Measurements from ENCODE around the gene INSM1. TPM values are rescaled to one million over a fixed set of nuclear protein-coding genes. Genes with fewer than 3 reads are reported as not detected.

The INSM1 gene
- total RNA-seq, 1 experiment from 2014 or later = not detected

DNA sequence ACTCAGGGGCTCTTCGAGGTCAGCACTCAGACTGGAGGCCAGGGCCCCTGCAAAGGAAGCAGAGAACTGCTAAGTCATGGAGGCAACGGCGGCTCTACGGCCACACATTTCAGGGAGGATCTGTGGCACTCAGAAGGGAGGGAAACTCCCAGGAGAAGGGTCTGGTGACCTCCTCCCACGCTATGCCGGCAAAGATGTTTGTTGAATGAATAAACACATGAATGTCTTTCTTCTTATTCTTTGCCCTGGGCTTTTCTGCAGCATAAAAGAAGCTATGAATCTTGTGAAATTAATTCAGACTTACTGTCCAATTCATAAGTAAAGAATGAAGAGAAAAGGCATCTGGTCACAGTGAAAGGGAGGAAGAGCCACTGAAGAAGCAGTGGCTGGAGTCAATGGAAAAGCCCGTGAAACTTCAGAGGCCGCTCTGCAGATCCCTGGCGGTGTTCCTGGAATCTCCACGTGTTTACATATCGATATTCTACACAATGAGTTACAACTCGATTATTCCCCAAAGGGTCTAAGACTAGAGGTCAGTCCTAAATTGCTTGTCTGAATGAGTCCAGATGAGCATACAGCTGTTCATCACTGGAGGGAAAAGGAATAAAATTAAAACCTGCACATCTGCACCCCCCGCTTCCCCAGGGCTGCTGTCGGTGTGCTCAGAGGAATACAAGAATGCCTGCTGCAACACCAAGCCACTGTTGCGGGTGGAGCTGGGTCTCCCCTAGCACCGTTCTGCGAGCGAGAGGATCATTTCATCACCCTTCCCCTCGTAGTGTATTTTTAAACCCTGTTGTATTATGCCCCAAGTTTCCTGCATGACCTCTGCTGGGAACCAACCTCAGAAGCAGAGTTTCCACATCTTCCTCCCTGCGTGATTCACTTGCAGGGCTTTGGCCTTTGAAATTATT lies 25.6 kb downstream of the INSM1 start:
- no peak for DNase-seq (ENCODE audit: low spot score)

DNA sequence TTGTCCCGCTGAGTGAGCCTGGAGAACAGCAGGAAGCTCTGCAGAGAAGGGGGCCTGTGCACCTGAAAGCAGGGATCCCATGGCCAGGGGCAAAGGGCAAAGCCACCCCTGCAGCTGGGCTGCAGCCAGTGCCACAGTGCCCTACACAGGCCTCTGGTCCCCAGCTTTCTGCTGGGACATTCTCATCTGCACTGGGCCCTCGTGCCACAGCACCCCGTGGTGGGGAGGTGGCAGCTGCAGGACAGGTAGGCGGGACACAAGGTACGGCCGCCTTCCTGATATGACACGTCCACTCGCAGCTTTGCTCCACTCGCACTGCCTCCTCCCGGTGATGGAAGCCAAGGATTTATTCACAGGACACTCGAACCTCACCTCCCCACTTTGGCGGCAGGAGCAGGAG lies 27.2 kb downstream of the INSM1 start:
- no peak for DNase-seq (ENCODE audit: low spot score)

DNA sequence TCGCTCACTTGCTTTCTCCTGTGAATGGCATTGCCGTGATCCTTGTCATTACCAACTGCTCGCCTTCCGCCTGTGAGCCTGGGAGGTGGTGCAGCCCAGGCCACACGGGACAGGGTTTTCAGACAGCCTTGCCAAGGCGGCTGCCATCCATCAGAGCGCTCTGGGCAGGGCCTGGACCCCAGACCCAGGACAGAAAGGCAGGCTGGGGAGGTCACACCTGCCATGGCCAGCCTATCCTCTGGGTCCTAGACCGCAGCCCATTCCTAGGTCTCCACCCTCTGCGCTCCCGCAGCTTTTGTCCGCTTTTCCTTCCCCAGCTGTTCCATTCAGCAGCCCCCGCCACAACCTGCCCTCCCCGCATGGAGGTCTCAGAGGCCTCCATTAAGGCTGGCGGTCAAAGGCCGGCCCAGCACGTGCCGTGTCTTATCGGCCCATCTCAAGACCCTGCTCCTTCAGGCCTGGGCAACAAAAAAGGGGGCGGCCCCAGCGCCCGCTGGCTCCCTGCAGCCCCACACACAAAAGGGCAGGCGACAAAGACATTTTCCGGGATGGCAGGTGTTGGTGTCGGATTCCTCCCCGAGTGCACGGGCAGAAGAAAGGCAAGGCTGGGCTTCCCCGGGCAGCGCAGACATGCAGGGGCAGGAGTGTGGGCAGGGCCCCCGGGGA lies 28.1 kb downstream of the INSM1 start:
- no peak for DNase-seq (ENCODE audit: low spot score)

DNA sequence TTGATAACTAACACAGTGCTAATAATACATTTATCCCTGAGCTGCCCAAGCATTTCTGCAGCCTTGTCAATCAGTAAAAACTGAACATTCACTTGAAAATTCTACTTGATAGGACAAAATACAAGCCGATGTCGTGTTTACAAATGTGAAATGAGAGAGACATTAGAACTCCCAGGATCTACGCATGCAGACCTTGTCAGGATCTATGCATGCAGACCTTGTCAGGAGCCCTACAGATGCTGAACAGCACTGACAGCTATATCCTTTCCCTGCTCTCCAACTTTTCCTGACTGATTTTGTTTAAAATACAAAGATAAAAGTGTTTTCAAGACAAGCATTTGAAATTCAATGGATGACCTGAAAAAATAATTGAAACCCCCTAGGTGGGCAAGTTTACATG lies 28.9 kb downstream of the INSM1 start:
- DNase-seq (ENCODE audit: low spot score) = no peak

DNA sequence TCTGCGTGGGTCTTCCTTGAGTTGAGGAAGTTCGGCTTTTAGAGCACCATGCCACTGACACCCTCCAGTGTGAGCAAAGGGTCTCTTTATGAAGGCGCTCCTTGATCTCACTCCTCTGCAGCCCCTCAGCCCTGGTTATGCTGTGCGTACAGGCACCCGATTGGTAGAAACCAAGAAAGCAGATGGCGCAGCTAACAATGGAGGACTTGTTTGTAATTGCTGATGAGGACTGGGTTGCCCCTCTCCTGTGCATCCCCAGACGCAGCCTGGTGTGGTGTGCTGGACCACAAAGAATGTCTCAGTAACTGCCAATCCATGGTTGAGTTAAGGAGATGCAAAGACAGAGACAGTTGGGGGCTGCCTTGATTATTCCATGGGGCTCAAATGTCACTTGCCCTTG lies 30.2 kb downstream of the INSM1 start:
- no peak for DNase-seq (ENCODE audit: low spot score)

DNA sequence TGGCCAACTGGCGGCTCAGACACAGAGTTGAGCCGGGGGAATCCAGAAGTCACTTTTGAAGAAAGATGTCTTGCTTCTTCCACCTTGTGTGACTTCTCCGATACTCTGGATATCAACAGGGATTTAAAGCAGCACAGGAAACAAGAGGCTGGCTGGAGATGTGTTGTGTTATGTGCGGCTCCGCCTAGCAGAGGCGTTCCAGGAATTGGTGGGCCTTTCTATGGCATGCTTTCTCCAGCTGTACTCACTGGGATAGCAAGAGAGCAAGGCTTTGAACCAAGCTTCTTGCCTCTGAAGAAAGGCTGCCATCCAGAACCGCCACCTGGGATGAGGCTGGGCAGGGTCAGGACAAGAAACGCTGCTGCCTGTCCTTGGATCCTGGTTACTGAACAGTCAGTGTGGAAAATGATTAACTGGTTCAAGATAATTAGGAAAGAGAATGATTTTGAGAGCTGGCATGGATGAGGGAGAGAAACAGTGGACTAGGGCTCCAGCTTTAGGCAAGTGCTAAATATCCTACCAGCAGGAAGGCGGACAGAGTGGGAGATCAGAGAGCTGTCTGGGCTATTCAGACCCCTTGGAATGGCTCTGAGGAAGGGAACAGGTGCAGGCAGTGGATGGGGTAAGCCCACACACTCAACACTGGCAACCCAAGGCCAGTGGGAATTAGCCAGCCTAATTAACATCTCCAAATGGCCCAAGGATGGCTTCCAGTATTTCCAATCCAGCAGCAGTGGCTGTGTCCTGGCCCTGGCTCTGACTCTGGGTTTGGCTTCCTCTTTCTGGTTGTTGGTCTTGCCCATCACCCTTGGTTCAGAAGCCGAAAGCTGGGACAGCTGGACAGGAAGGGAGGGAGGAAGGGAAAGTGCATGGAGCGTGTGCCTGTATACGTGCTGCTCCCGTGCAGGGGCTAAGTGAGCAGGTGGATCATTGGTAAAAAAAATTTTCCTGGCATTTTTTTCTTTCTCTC lies 31.9 kb downstream of the INSM1 start:
- no peak for DNase-seq (ENCODE audit: low spot score)

DNA sequence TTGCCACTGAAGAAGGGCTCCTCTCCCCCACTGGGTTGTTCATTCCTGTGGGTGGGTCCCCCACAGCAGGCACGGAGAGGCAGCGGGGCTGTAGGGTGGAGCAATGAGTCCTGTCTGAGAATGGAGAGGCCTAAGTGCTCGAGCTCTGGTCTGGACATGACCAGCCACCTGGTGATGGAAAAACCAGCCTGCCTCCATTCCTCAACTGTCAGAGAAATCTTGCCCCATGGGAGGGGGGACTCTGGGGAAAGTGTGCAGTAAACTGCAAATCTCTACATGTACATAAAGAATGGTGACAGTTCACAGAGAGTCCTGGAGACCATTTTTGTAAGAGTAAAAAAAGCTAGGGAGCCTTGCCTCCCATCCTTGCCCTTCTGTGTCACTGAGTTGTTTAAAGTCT lies 34.1 kb downstream of the INSM1 start:
- no peak for DNase-seq (ENCODE audit: low spot score)

DNA sequence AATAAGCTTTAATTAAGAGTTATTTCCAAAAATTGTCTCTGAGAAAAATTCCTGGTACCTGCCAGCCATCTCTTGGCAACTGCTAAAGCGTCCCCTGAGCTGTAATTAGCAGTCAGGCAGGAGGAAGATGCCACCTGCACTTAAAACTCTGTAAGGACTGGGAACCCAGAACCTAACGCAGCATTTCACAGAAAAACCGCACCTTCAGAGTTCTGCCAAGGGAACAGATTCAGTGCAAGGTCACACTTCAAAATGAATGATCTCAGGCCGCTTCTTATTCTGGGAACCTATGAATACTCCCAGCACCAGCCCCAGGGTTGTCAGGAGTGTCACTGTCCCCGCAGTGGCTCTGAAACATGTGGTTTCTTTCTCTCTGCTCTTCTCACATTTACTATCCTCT lies 36.7 kb downstream of the INSM1 start:
- DNase-seq (ENCODE audit: low spot score) = no peak

DNA sequence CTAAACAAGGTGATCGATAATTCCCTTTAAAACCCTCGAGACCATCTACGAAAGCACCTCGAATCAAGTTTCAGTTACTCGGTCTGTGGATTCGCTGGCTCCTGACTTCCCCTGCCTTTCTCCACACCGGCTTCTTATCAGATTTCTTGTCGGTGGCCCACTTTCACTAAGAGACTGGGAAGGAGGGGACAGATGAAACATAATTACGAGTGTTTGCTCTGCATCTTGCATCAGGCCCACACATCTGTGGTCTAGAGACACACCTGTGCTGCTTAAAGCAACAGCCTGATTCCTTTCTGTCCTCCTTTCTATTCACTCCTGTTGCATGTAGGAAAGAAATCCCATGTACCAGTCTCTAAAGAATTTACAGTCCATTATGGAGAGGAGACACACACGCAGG lies 37.7 kb downstream of the INSM1 start:
- no peak for DNase-seq (ENCODE audit: low spot score)

DNA sequence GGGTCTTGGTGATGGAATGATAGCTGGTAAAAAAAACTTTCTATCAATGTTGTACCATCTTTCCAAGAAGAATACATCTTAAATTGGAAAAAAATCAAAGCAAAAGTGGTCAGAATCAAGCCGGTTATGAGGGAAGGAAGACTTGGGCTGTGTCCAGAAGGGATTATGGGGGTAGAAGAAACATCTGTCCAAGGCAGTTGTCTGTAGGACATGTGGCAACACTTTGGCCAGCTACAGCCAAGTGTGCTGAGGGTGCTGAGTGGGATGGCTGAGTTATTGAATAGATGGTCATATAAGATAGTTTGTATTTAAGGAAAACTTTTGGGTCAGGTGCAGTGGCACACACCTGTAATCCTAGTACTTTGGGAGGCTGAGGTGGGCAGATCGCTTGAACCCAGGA lies 38.4 kb downstream of the INSM1 start:
- DNase-seq (ENCODE audit: low spot score) = no peak

DNA sequence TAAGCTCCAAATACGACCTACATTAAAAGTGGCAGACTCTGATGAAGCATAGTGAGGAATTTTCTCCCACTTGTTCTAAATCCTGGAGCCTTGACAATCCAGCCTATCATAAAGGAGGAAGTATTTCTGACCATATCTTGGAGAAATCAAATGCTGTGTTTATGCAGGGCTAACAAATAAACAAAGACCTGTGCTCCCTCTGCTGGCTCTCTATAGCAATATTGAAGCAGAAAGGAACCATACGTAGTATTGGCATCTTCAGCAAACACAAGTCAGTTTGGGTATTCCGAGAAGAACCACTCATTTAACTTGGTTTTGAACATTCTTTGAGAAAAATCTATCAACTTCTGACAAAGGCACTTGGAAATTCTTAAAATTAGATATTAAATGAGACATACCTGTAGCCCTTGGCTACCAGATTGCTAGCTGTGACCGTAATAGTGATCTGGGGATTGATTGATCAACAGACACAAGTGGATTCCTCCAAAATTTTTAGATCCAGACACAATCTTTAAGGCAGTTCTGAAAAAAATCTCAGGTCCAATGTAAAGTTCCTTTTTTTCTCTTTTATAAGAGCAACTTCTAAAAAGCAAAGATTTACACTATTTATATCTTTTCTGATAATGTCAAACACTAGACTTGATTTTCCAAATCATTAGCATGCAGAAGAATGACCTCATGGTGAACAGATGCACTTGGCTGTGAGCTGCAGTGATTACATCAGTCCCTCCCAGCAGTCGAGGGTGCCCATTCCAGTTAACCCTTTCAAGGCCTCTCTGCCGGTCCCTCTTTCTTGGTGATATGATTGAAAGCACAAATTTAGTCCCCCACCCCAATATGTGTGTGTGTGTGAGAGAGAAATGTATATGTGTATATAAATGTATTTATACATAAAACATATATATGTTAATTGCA lies 40.2 kb downstream of the INSM1 start:
- peak; percentile 8 for DNase-seq (ENCODE audit: low spot score)

DNA sequence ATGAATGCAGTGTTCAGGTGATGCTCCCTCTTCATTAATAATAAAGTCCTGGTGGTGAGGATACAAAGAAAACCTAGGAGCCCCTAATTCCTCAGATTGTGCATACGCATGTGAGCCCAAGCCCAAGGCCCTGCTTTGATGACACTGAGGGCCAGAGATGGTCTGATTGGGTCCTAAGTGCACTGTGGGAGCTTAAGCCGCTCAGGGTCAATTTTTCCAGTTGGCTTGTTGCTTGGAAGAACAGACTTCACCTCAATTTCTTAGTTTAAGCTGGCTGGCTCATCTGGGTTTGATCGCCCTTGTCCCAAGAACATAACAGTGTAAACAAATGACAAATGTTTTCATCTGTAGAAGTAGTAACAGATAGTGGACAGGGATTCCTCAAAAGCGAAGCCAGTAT lies 41.4 kb downstream of the INSM1 start:
- DNase-seq (ENCODE audit: low spot score) = no peak

DNA sequence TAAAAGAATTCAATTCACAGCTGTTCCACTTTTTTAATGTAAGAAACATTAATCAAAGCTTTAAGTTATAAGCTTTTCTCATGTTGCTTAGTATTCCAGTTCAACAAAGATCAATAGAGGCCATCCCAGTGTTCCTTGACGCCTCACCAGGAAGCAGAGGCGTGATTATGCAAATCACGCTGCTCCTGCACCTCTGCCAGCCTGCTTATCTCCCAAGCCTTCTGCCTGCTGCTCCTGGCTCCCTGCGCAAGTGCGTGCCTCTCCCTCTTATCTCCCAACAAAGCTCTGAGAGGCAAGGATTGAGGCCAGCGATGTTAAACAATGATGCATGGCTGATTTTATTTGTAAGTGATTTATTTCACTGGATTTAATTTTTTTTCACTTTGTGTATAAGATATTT lies 42.8 kb downstream of the INSM1 start:
- no peak for DNase-seq (ENCODE audit: low spot score)

DNA sequence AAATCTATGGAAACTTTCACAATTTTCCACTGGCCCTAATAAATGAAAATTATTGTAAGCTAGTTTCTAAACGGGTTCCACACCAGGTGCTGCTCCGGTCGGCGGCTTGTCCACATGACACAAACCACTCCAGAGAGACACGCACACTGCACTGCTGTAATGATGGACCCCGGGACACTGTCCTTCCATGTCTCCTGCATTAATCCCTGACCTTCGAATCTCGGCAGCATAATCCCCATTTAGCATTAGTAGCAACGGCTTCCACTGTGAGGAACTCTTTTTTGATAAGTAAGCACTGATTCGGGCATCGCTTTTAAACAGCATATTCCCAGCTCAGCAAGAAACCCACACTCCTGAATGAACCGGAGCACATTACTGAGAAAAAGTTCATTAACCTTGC lies 43.5 kb downstream of the INSM1 start:
- DNase-seq (ENCODE audit: low spot score) = no peak

DNA sequence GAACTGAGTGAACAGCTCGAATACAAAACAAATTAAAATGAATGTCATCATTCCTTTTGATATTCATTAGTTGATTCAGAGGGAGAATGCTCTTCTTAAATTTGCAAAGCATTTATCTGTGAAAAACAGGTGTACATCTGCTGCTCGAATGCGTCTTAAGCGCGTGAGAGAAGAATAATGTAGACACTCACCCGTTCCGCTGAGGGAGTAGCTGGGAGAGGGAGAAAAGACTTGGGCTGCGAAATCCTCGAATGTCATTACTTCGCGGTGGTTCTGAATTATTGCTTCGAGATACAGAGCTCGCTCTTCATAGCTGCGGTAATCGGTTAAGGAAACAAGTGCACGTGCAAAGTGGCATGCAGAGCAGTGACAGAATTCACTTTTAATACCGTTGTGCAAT lies 43.9 kb downstream of the INSM1 start:
- no peak for DNase-seq (ENCODE audit: low spot score)

DNA sequence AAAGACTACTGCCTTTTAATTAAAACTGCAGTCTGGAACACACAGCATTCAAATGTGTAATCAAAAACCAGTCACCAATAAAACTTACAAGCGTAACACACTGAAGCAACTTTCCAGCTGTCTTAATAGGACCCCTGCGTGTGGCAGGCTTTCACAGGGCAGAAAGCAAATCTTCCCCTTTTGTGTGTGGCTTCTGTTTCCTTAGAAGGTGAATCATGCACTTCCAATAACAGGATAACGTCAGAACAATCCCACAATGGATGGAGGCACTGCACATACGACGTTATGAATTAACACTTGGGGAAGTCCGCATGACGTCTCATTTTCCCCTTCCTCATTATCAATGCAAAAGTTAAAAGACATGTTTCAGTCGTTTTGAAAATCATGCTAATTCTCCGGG lies 44.8 kb downstream of the INSM1 start:
- no peak for DNase-seq (ENCODE audit: low spot score)

DNA sequence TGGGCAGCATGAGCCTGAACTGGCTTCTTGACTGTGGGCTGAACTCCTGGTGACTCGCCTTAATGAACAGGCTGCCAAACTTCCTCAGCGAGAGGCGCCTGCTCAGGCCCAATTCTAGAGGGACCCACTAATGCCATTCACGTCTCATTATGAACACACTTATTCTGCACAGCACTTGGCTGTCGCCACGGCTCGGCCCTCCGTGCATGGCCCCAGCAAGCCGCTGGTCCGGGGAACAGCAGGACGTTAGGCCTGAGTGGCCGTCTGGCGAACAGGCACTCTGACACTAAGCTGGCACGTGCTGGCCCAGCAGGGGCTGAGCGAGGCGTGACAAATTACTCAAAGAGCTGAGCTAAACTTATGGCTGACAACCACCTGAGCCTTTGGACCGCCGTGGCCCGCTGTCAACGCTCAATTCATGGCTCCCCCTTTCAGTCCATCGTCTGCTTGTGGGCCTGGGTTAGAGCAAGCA lies 45.9 kb downstream of the INSM1 start:
- no peak for DNase-seq (ENCODE audit: low spot score)

DNA sequence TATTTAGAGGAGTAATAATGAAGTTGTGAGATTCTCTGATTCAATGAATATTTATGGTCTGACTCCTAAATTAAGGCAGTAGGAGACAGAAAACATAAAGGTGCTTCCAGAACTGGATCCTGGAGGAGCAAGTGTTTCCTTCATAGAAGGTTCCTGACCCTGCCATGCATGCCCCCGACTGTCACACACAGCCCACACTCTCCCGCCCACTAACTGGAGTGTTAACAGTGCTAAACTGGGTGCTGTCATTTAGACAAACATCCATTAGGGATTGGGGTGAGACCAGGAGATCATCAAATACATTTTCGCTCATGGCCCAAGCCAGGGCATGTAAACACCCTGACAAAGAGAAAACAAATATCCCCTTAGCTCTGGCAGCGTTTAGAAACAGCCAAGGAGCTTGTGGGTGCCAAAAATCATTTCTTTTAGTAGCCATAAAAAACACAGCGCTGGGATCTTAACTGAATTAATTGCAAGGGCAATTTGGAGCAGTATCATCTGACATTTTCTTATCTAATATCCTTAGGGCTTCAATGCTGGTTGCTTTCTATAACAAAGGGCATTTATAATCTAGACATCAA lies 46.8 kb downstream of the INSM1 start:
- no peak for DNase-seq (ENCODE audit: low spot score)

DNA sequence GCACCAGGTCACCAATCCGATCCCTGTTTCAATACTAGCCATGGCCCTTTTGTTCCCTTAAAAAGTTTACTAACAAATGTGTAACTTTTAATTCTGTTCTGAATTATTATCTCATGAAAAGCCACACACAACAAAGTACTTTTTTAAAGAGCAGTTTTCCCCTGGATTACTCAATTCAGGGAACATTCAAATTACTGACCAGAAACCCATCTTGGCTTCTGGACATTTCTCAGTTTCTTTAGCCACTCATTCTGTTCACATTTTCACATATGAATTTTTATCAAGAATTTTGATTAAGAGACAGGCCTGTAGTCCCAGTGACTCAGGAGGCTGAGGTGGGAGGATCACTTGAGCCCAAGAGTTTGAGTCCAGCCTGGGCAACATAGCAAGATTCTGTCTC lies 47.4 kb downstream of the INSM1 start:
- no peak for DNase-seq (ENCODE audit: low spot score)

DNA sequence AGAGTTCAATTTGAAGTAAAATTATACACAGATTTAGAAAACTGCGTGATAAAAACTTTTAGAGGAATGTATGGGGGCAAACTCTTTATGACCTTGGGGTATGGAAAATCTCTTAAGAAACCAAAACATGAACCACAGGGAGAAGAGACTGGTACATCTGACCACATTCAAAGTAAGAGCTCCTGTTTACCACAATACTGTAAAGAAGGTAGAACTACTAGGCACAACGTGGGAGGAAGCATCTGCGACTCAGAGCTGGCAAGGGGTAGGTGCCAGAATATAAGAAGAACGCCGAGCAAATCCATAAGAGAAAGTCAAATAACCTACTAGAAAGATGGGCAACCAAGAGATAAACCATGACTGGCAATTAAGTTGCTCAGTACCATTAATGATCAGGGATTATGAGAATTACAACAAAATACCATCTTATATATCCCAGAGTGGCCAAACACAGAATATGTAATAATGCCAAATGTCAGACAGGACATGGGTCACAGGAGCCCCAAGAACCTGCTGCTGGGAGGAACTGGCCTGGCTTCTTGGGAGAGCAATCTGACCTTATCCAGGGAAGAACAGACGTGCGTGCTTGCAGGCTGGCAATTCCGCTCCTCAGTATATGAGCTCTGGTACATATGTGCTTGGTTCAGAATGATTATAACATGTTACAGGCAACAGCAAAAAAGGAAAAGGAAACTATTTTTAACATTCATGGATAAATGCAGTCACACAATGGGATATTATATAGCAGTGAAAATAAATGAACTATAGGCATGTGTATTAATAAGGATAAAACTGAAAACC lies 50.2 kb downstream of the INSM1 start:
- no peak for DNase-seq (ENCODE audit: low spot score)

Measured in A172 (cell line).